OCI-LY1 (cell line): ENCODE measurements around the gene PRR36.

Experiments
- H2AFZ ChIP-seq: fragments of 200-600 bp; sonication (generic), shearing (Covaris generic); 2 replicates; pipeline ENCODE4 v1.6.0; 2014; ENCODE audit warnings: antibody characterized with exemption, mild to moderate bottlenecking, low read length
- H3F3A ChIP-seq: fragments of 200-600 bp; sonication (generic), shearing (Covaris generic); 2 replicates; pipeline ENCODE4 v1.6.0; 2014; ENCODE audit warnings: mild to moderate bottlenecking, antibody characterized with exemption, low read length, moderate library complexity; ENCODE audit not compliant: insufficient read depth
- H3K27ac ChIP-seq: fragments of 200-600 bp; sonication (generic); 2 replicates; pipeline ENCODE4 v1.5.1; 2014; ENCODE audit warnings: low read length, mixed run types, mild to moderate bottlenecking, low read depth; ENCODE audit not compliant: poor library complexity, severe bottlenecking
- H3K27me3 ChIP-seq: fragments of 200-600 bp; sonication (generic); 2 replicates; pipeline ENCODE4 v1.6.0; 2014; ENCODE audit warnings: antibody characterized with exemption, mild to moderate bottlenecking, low read length, moderate library complexity; ENCODE audit not compliant: insufficient read depth
- H3K36me3 ChIP-seq: fragments of 200-600 bp; sonication (generic); 2 replicates; pipeline ENCODE4 v1.6.1; 2014; ENCODE audit warnings: mild to moderate bottlenecking, antibody characterized with exemption, low read length, moderate library complexity, mixed read lengths; ENCODE audit not compliant: insufficient read depth
- H3K4me1 ChIP-seq: fragments of 200-600 bp; sonication (generic); 2 replicates; pipeline ENCODE4 v1.5.1; 2014; ENCODE audit warnings: mild to moderate bottlenecking, low read length, moderate library complexity; ENCODE audit not compliant: insufficient read depth, severe bottlenecking
- H3K4me2 ChIP-seq: fragments of 200-600 bp; sonication (generic), shearing (Covaris generic); 2 replicates; pipeline ENCODE4 v1.6.1; 2014; ENCODE audit warnings: low read length
- H3K4me3 ChIP-seq: fragments of 200-600 bp; sonication (generic); 2 replicates; pipeline ENCODE4 v1.5.1; 2014; ENCODE audit warnings: low read length, low read depth, mild to moderate bottlenecking, mixed read lengths; ENCODE audit not compliant: poor library complexity, severe bottlenecking
- H3K79me2 ChIP-seq: fragments of 200-600 bp; shearing (Covaris generic); 2 replicates; pipeline ENCODE4 v1.6.1; 2016; ENCODE audit warnings: mixed run types, low read length, mixed read lengths; ENCODE audit not compliant: insufficient read depth
- H3K9ac ChIP-seq: fragments of 200-600 bp; sonication (generic), shearing (Covaris generic); 2 replicates; pipeline ENCODE4 v1.6.1; 2014; ENCODE audit warnings: mild to moderate bottlenecking, low read length, mixed read lengths
- H3K9me2 ChIP-seq: fragments of 200-600 bp; sonication (generic), shearing (Covaris generic); 2 replicates; pipeline ENCODE4 v1.6.1; 2014; ENCODE audit warnings: low read depth, mild to moderate bottlenecking, low read length, mixed read lengths
- H3K9me3 ChIP-seq: fragments of 200-600 bp; shearing (Covaris generic); 2 replicates; pipeline ENCODE4 v1.6.1; 2014; ENCODE audit warnings: low read length, mixed read lengths
- H4K20me1 ChIP-seq: fragments of 200-600 bp; sonication (generic), shearing (Covaris generic); 2 replicates; pipeline ENCODE4 v1.6.0; 2016; ENCODE audit warnings: mild to moderate bottlenecking, low read length; ENCODE audit not compliant: insufficient read depth
- CTCF ChIP-seq: fragments of 200-600 bp; sonication (generic), shearing (Covaris generic); IDR thresholded peaks from 2 replicates; pipeline ENCODE4 v1.5.1; 2017; ENCODE audit warnings: mild to moderate bottlenecking, antibody characterized with exemption, low read length, moderate library complexity, mixed read lengths
- EZH2 ChIP-seq: fragments of 200-600 bp; sonication (generic), shearing (Covaris generic); IDR thresholded peaks from 2 replicates; pipeline ENCODE4 v1.8.0; 2017; ENCODE audit warnings: borderline replicate concordance, mixed run types, mild to moderate bottlenecking, antibody characterized with exemption, low read length, moderate library complexity, mixed read lengths

Gene PRR36

GRCh38 chr19:7869453-7869909 lies 4.7 kb downstream of the PRR36 start:
- H3K36me3 ChIP-seq, result no peaks in the 10 kb centered on the region
- no peaks in the 10 kb centered on the region for H4K20me1 ChIP-seq
- no peaks in the 10 kb centered on the region for H3K9me3 ChIP-seq
- peak overlapping the region; percentile 73 for H3K4me2 ChIP-seq
- H3K4me1 ChIP-seq, result peaks cover 18% of the 10 kb centered on the region
- no peak overlapping the region for H2AFZ ChIP-seq
- H3F3A ChIP-seq, result 0 out of 2 replicates have a peak, but pooled peaks cover 3% of the 10 kb centered on the region
- H3K27ac ChIP-seq, result no peak overlapping the region
- H3K9me2 ChIP-seq, result no peaks in the 10 kb centered on the region
- TF ChIP-seq CTCF, result no peak
- no peak for TF ChIP-seq EZH2
- peak overlapping the region; percentile 56 for H3K4me3 ChIP-seq
- H3K79me2 ChIP-seq, result no peaks in the 10 kb centered on the region
- H3K27me3 ChIP-seq, result no peaks in the 10 kb centered on the region
- no peak overlapping the region; the same call in 1 of the 2 replicates for H3K9ac ChIP-seq

GRCh38 chr19:7868671-7869452 lies 5.3 kb downstream of the PRR36 start:
- peak; percentile 69 for TF ChIP-seq CTCF
- TF ChIP-seq EZH2, result no peak
- Histone ChIP-seq H2AFZ (no peak overlapping the region), H3K4me2 (peak overlapping the region; percentile 73), H3K4me3 (peak overlapping the region; percentile 56), H3K36me3 (no peaks in the 10 kb centered on the region), H4K20me1 (no peaks in the 10 kb centered on the region), H3K27ac (no peak overlapping the region), H3K9me2 (no peaks in the 10 kb centered on the region), H3K4me1 (peaks cover 18% of the 10 kb centered on the region), H3K79me2 (no peaks in the 10 kb centered on the region), H3K9me3 (no peaks in the 10 kb centered on the region), H3K27me3 (no peaks in the 10 kb centered on the region), H3K9ac (peak overlapping the region; percentile 18; the same call in 1 of the 2 replicates), H3F3A (0 out of 2 replicates have a peak, but pooled peaks cover 3% of the 10 kb centered on the region)

GRCh38 chr19:7868326-7868670 lies 5.9 kb downstream of the PRR36 start:
- TF ChIP-seq CTCF (no peak), EZH2 (no peak)
- peaks cover 18% of the 10 kb centered on the region for H3K4me1 ChIP-seq
- no peaks in the 10 kb centered on the region for H3K36me3 ChIP-seq
- H3K27me3 ChIP-seq, result no peaks in the 10 kb centered on the region
- H3K4me2 ChIP-seq, result peak overlapping the region; percentile 73
- H3K9me3 ChIP-seq, result no peaks in the 10 kb centered on the region
- H3F3A ChIP-seq, result 0 out of 2 replicates have a peak, but pooled peaks cover 3% of the 10 kb centered on the region
- no peak overlapping the region for H3K9ac ChIP-seq
- H3K9me2 ChIP-seq, result no peaks in the 10 kb centered on the region
- peak overlapping the region; percentile 56 for H3K4me3 ChIP-seq
- H3K27ac ChIP-seq, result no peak overlapping the region
- H2AFZ ChIP-seq, result no peak overlapping the region
- H3K79me2 ChIP-seq, result no peaks in the 10 kb centered on the region
- no peaks in the 10 kb centered on the region for H4K20me1 ChIP-seq
